ENCODE data around the gene UBE2D2.

Gene UBE2D2

GRCh38 chr5:139638090-139638735 lies 77.1 kb downstream of the UBE2D2 start:
- peak overlapping the region; percentile 43 for H3K4me3 ChIP-seq (ENCODE audit: control insufficient read depth, low read depth, low read length)
- DNase-seq (ENCODE audit: low read depth) = peak; percentile 75
- no peak for TF ChIP-seq CTCF (conservative IDR thresholded peaks at IDR 0.05; ENCODE audit: control insufficient read depth, insufficient read depth, low read depth, low read length)

- no peak for DNase-seq (ENCODE audit: low read depth)
- no peak overlapping the region for H3K4me3 ChIP-seq (ENCODE audit: control insufficient read depth, low read depth, low read length)
Observed at GRCh38 chr5:139638736-139639618, 77.8 kb downstream of the UBE2D2 start.

GRCh38 chr5:139639619-139640380 lies 78.7 kb downstream of the UBE2D2 start:
- TF ChIP-seq CTCF (conservative IDR thresholded peaks at IDR 0.05; ENCODE audit: control insufficient read depth, insufficient read depth, low read depth, low read length) = no peak
- peak; percentile 43 for DNase-seq (ENCODE audit: low read depth)
- H3K4me3 ChIP-seq (ENCODE audit: control insufficient read depth, low read depth, low read length) = no peak overlapping the region

More at GRCh38 chr5:139638736-139639618, 77.8 kb downstream of the UBE2D2 start:
- no peak for TF ChIP-seq CTCF (conservative IDR thresholded peaks at IDR 0.05; ENCODE audit: control insufficient read depth, insufficient read depth, low read depth, low read length)

DNA sequence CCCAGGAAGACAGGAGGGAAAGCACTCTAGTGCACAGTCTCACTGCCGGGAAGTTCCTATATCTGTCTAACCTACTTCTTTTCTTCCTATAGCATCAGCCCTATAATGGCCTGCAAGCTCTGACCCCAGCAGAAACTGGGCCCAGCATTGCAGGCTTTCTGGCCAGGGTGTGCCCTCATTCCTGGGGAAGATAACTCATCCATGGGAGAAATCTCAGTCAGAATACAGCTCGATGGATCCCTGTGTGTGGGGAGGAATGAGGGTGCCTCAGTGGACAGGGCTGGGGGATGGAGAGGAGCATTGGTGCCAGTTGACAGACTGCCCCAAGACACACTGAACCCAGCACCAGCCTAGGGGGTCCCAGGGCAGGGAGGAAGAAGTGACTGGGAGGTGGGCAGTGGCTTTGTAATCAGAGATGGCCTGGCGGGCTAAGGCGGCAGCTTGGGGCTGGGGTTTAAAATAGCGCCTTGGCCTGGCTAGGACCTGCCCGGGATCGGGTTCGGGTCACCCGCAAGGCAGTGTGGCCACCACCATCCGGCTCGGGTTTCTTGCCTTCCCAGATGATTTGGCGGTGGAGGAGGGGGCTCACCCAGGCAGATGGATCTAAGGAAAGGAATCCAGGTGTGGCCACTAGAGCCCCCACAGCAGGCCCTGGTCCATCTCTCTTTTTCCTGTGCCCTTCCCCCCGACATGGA lies 79.4 kb downstream of the UBE2D2 start:
- TF ChIP-seq CTCF (conservative IDR thresholded peaks at IDR 0.05; ENCODE audit: control insufficient read depth, insufficient read depth, low read depth, low read length) = no peak
- no peak overlapping the region for H3K4me3 ChIP-seq (ENCODE audit: control insufficient read depth, low read depth, low read length)
- no peak for DNase-seq (ENCODE audit: low read depth)

DNA sequence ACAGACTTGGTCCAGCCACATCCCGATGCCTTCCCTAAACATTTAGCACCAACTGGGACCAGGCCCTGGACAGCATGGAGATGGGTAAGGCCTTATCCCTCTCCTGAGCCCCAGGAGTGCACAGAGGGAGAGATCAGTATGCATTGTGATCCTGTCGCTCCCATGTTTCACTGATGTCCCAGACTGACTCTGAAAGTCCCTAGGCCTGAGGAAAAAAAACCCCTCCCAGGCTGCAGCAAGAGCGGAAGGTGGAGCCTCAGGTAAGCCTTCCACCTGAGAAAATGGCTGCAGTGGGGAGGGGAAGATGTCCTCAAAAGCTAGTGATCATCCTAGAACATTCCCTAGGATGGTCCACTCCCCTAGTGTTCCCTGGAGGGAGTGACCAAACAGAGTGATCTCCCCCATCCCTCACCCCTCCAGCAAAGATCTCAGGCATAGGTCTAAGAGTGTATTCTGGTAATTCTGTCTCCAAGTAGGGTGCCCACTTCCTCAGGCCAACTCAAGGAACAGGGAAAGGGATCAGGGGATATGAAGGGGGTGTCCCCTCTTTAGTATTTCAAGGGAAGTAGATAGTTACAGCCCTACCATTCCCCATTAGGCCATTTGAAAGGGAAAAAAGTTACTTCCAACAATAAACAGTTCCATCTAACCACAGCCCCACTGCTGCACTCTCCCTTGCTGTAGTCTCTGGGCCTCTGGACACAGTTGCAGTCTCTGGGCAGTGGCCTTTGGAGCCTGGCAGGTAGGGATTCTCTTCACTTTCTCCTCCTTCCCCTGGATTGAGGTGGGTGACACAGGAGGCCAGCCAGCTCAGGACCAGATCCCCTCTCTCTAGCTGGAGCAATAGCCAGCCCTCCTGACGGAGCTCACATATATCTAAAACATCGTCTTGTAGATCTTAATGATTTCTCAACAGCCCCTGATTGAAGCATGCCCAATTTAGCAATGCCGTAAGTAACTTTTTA lies 80.3 kb downstream of the UBE2D2 start:
- TF ChIP-seq CTCF (conservative IDR thresholded peaks at IDR 0.05; ENCODE audit: control insufficient read depth, insufficient read depth, low read depth, low read length) = no peak
- DNase-seq (ENCODE audit: low read depth) = no peak
- no peak overlapping the region for H3K4me3 ChIP-seq (ENCODE audit: control insufficient read depth, low read depth, low read length)

Measured in fibroblast of mammary gland (primary cell).